Colonic mucosa (tissue), 4 donors: ENCODE measurements around the gene SLC48A1. TPM values are rescaled to one million over a fixed set of nuclear protein-coding genes. Genes with fewer than 3 reads are reported as not detected.
A peak's percentile ranks its signal among the peaks of the same experiment; 100 is the strongest.

Experiments
- DNase-seq: peaks from one replicate; pipeline ENCODE4 v3.0.0-alpha.2; 2020
- H3K27ac ChIP-seq: fragments of 200-600 bp; one replicate; pipeline ENCODE4 v1.8.0; 2021
- H3K27me3 ChIP-seq: fragments of 200-600 bp; one replicate; pipeline ENCODE4 v1.8.0; 2021
- H3K36me3 ChIP-seq: fragments of 200-600 bp; one replicate; pipeline ENCODE4 v1.8.0; 2021
- H3K4me1 ChIP-seq: fragments of 200-600 bp; one replicate; pipeline ENCODE4 v1.8.0; 2021; ENCODE audit warnings: mild to moderate bottlenecking
- H3K4me3 ChIP-seq: fragments of 200-600 bp; one replicate; pipeline ENCODE4 v1.8.0; 2021
- H3K9ac ChIP-seq, 2 donors: one replicate each; pipeline ENCODE4 v1.7.0; 2013; ENCODE audit warnings: control low read depth in 2 of 2, low read depth in 2 of 2, low read length in 2 of 2
- H3K9me3 ChIP-seq: fragments of 200-600 bp; one replicate; pipeline ENCODE4 v1.8.0; 2021
- intact Hi-C: fragments of 100-400 bp; cut with DNase I; formaldehyde crosslinking; loops from one replicate; pipeline ENCODE4 v1.14.1; 2022
- total RNA-seq, 2 donors: library from RNA; stranded (reverse); fragmentation: NEBNext Ultra II Directional in 1 of 2; extraction: Animal tissue kit (Norgen Biotek cat#: 25700) in 1 of 2; gene quantifications; one replicate each; pipeline ENCODE4 v1.2.1, GENCODE V29; 2021
- TF ChIP-seq, protein P1 (sequence below): fragments of 200-600 bp; IDR thresholded peaks from one replicate; pipeline ENCODE4 v1.8.0; 2022; ENCODE audit warnings: antibody characterized with exemption, mild to moderate bottlenecking
- donor health status: healthy.
- donor health status: DM: no; HTN: no; CAD: no.
- donor health status: DM: no; HTN: no; CAD: no.

Gene SLC48A1
- total RNA-seq, 2 donors from 2014 or later, result 12.2 to 17.9 TPM

DNA sequence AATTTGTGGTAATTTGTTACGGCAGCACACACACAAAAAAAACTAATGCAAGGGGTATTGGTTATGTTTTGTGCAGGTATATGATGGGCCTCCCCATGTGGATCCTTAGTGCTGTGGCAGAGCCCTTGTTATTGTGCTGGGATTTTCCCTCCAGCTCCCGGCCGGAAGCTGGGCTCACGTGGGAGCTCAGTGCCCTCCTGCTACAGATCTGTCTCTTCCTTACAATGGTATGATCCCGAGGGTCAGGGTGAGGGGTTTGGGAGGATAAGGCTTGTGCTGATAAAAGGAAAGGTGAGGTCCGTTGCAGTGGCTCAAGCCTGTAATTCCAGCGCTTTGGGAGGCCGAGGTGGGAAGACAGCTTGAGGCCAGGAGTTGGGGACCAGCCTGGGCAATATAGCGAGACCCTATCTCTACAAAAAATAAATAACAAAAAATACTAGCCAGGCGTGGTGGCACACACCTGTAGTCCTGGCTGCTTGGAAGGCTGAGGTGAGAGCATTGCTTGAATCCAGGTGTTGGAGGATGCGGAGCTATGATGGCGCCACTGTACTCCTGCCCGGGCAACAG is 861 bp upstream of the SLC48A1 start:
- intact Hi-C loops, result no loop called here
- no peaks in the 10 kb centered on the region for H3K9me3 ChIP-seq
- H3K27ac ChIP-seq, result no peak overlapping the region
- TF ChIP-seq, protein P1, sequence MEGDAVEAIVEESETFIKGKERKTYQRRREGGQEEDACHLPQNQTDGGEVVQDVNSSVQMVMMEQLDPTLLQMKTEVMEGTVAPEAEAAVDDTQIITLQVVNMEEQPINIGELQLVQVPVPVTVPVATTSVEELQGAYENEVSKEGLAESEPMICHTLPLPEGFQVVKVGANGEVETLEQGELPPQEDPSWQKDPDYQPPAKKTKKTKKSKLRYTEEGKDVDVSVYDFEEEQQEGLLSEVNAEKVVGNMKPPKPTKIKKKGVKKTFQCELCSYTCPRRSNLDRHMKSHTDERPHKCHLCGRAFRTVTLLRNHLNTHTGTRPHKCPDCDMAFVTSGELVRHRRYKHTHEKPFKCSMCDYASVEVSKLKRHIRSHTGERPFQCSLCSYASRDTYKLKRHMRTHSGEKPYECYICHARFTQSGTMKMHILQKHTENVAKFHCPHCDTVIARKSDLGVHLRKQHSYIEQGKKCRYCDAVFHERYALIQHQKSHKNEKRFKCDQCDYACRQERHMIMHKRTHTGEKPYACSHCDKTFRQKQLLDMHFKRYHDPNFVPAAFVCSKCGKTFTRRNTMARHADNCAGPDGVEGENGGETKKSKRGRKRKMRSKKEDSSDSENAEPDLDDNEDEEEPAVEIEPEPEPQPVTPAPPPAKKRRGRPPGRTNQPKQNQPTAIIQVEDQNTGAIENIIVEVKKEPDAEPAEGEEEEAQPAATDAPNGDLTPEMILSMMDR, result no peak
- H3K9ac ChIP-seq, result peak overlapping the region in 1 of 2 donors; percentile 92
- no peak for DNase-seq
- H3K4me1 ChIP-seq, result no peaks in the 10 kb centered on the region
- no peaks in the 10 kb centered on the region for H3K27me3 ChIP-seq
- H3K36me3 ChIP-seq, result no peaks in the 10 kb centered on the region
- H3K4me3 ChIP-seq, result no peak overlapping the region

DNA sequence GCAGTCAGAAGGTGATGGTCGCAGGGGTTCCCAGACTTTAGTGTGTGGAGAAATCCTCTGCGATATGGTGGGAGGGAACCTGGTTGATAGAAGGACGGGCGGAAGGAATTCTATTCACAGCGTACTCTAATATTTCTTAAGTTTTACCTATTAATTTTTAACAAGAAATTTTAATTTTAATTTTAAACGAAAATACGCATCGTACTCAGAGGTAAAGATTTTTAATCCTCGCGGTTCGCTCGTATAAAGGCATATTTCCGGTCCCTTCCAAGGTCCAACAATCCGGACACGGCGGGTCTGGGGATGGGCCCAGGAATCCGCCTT is 338 bp upstream of the SLC48A1 start:
- no peaks in the 10 kb centered on the region for H3K36me3 ChIP-seq
- peak overlapping the region in 1 of 2 donors; percentile 92 for H3K9ac ChIP-seq
- no peaks in the 10 kb centered on the region for H3K27me3 ChIP-seq
- H3K4me1 ChIP-seq, result no peaks in the 10 kb centered on the region
- no peaks in the 10 kb centered on the region for H3K9me3 ChIP-seq
- DNase-seq, result no peak
- TF ChIP-seq, protein P1, result no peak
- intact Hi-C loops, result no loop called here
- H3K4me3 ChIP-seq, result peak overlapping the region; percentile 97
- no peak overlapping the region for H3K27ac ChIP-seq

DNA sequence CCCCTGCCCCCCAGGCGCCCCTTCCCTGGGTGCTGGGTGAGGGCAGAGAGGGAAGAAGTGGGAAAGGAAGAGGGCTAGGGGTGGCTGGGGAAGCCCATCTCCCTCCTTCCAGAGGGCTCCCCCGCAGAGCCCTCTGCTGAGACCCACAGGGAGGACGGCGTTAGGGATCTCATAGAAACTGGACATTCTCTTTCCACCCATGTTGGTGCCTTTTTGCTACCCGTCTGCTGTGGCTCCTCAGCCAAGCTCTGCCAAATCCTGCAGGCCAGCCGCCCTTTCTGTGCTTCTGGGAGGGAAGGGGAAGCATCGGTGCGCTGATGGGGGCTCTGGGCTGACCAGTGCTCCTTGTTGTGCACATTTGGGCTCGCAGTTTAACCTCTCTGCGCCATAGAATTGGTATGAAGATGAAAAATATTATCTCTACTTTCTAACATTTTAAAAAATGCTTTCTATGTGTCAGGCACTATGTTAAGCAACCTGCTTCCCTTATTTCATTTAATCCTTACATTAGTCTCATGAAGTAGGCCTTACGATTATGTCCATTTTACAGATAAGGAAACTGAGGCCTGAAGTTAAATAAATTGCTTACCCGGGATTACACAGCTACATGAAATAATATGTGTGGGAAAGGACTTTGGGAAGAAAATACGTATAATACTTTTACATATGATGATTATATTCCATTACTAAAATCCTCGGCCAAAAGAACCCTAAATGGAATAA is 981 bp downstream of the SLC48A1 start:
- TF ChIP-seq, protein P1, result no peak

DNA sequence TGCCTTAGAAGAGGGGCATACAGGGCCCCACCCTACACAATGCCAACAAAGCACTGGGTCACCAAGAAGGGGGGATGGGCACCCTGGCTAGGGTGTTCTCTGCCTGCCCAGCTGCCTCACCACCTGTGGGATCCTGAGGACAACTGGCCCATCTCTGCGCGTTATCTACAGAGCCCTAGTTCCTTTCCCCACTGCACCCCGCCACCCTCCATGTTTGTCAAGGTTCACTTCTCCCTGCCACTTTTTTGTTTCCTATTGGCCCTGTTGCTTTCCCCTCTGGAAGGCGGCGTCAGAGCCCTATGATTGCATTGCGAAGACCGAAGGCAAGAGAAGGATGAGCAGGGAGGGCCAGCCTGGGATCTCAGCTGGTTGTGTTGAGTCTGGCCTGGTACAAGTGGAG is 1.6 kb downstream of the SLC48A1 start:
- DNase-seq, result no peak
- H3K27ac ChIP-seq, result no peak overlapping the region
- no peaks in the 10 kb centered on the region for H3K9me3 ChIP-seq
- TF ChIP-seq, protein P1, result no peak
- no peaks in the 10 kb centered on the region for H3K4me1 ChIP-seq
- no peak overlapping the region for H3K4me3 ChIP-seq
- no peaks in the 10 kb centered on the region for H3K36me3 ChIP-seq
- H3K9ac ChIP-seq, result no peak overlapping the region
- intact Hi-C loops, result loop anchor here (5.0 kb wide), 1 partner anchor 57 kb away; no protein-coding TSS in a partner anchor
- H3K27me3 ChIP-seq, result no peaks in the 10 kb centered on the region

More for the DNA sequence above, 981 bp downstream of the SLC48A1 start:
- Histone ChIP-seq H3K27ac (peak overlapping the region; percentile 75), H3K27me3 (no peaks in the 10 kb centered on the region), H3K36me3 (no peaks in the 10 kb centered on the region), H3K9me3 (no peaks in the 10 kb centered on the region), H3K9ac (peak overlapping the region; percentile 73 to 92), H3K4me1 (no peaks in the 10 kb centered on the region), H3K4me3 (peak overlapping the region; percentile 97)
- DNase-seq, result no peak
- intact Hi-C loops, result no loop called here

DNA sequence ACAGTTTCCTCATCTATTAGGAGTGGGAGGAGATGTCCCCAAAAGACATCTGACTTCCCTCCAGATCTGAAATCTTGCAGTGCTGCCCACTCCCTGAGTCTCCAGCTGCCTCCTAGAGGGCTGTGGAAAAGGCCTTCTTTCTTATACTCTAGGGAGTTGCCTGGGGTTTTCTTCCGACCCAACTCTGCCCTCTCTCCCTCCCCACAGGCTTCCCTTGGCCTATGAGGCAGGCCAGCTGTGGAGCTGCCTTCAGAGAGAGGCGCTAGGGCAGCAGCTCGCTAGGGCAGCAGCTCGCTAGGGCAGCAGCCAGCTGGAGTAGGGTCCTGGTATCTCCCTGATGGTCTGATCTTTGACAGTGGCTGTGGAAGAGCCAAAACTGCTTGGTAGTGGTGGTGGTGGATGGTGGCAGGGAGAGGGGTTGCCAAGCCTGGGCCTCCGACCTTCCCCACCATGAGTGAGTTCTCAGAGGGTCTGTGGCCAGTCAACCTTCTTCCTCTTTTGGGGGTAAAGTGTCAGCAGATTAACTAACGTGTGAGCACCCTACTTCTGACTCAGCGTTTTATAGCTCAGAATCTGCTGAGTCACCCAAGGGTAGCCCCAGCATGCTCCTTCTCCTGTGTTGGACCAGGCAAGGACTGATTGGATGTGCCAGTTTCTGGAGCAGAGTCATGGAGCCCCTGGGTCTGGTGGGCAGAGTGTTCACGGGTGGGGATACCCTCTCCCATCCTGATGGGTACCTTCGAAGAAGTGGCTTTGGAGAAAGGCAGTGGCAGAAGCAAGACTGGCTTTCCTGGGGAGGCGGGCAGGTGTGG is 2.3 kb downstream of the SLC48A1 start:
- intact Hi-C loops, result loop anchor here (5.0 kb wide), 1 partner anchor 58 kb away; no protein-coding TSS in a partner anchor
- Histone ChIP-seq H3K4me1 (no peaks in the 10 kb centered on the region), H3K27me3 (no peaks in the 10 kb centered on the region), H3K9me3 (no peaks in the 10 kb centered on the region), H3K36me3 (no peaks in the 10 kb centered on the region), H3K4me3 (no peak overlapping the region), H3K27ac (no peak overlapping the region), H3K9ac (no peak overlapping the region)
- TF ChIP-seq, protein P1, result no peak
- DNase-seq, result no peak
